ENCODE measurements around the gene RFESD. TPM values are rescaled to one million over a fixed set of nuclear protein-coding genes. Genes with fewer than 3 reads are reported as not detected.

RFESD gene
- 1.6 TPM for total RNA-seq

- peak; percentile 81 for ATAC-seq
- peak; percentile 100 for DNase-seq (ENCODE audit: low spot score)
These were observed at the start of gene RFESD for GRCh38 chr5:95646569-95647431. RFESD (plus strand) TSS chr5:95646777; CDS start chr5:95652272, 5,495 bp downstream.

GRCh38 chr5:95599252-95599651 lies 47.3 kb upstream of the RFESD start:
- DNase-seq (ENCODE audit: low spot score) (no peak), ATAC-seq (no peak)

DNA sequence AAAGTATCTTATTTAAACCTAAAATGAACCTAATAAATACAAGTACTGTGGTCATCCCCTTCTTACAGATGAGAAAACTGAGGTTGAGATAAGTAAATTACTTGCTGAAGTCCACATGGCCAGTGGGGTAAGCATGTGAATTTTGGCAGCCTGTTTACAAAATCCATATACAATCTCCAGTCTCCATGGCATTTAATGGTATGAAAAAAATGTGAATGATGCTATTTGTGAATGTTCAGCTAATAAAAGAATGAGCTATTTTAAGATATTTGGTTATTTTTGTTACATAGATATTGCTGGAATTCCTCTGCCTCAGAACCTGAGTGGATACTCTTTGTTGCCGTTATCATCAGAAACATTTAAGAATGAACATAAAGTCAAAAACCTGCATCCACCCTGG lies 46.0 kb upstream of the RFESD start:
- ATAC-seq (no peak), DNase-seq (ENCODE audit: low spot score) (no peak)

GRCh38 chr5:95605786-95606185 lies 40.8 kb upstream of the RFESD start:
- DNase-seq (ENCODE audit: low spot score) = no peak
- ATAC-seq = no peak

DNA sequence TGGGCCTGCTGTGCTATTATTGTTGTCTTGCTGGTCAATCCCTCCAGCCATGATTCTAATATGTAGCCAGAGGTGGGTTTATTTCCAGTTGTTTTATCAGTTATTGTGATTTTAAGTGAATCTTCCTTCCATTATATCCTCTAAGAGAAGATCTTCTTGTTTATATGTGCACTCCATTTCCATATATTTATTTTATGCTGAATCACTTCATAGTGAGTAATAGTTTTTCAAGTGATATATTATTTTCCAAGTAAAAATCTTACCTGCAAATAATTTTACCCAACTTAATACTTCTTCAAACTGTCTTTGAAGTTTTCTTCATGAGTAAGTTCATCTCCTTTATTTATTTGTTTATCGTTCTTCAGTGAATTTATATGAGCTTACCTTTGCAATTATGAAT lies 40.2 kb upstream of the RFESD start:
- DNase-seq (ENCODE audit: low spot score) (no peak), ATAC-seq (no peak)

GRCh38 chr5:95609711-95610110 lies 36.9 kb upstream of the RFESD start:
- peak; percentile 57 for ATAC-seq

DNA sequence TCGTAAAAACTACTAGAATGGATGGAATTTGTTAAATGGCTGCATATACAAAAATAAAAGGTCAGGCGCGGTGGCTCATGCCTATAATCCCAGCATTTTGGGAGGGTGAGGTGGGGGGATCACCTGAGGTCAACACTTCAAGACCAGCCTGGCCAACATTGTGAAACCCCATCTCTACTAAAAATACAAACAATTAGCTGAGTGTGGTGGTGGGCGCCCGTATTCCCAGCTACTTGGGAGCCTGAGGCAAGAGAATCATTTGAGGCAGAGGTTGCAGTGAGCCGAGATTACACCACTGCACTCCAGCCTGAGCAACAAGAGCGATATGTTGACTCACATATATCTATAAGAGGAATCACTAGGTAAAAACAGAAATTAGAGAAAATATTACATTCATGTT lies 36.0 kb upstream of the RFESD start:
- ATAC-seq = no peak
- DNase-seq (ENCODE audit: low spot score) = no peak

More at GRCh38 chr5:95609711-95610110, 36.9 kb upstream of the RFESD start:
- no peak for DNase-seq (ENCODE audit: low spot score)

- DNase-seq (ENCODE audit: low spot score) (no peak), ATAC-seq (no peak)
These were observed 35.2 kb upstream of the RFESD start for GRCh38 chr5:95611396-95611795.

DNA sequence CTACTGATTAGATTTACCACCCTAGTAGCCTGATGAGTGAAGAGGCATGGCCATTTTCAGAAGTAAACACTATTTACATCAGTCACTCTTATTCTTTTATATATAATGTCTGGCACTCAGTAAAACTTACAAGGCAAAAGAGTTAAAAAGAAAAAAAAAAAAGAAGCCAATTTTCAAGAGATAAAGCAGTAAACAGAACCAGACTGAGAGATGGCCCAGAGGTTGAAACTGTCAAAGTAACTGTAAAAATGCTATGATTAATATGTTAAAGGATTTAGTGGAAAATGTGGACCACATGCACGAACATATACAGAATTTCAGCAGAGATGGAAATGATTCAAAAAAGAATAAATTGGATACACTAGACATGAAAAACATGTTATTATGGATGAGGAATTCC lies 33.1 kb upstream of the RFESD start:
- ATAC-seq = no peak
- DNase-seq (ENCODE audit: low spot score) = no peak

- no peak for DNase-seq (ENCODE audit: low spot score)
- no peak for ATAC-seq
These were observed 31.5 kb upstream of the RFESD start for GRCh38 chr5:95615164-95615467.

GRCh38 chr5:95617057-95617456 lies 29.5 kb upstream of the RFESD start:
- ATAC-seq = no peak
- DNase-seq (ENCODE audit: low spot score) = no peak

DNA sequence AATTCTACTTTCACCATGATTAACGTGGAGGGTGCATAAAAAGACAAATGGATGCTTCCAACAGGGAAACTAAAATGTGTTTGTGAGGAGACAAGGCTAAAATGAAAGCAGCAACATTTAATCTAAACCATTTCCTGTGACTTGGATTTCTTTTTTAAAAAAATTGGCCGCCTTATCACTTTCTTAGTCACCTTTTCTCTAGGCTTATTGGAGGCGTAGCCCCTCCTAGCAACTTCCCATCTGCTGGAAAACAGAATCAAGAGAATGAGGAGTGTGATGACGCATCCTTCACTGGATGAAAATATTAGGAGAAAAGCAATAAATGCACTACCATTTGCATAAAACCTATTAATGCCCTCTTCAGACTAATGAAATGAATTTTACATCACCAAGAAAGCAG lies 27.5 kb upstream of the RFESD start:
- DNase-seq (ENCODE audit: low spot score) (no peak), ATAC-seq (no peak)

- DNase-seq (ENCODE audit: low spot score) = no peak
These were observed 27.0 kb upstream of the RFESD start for GRCh38 chr5:95619514-95620029.

GRCh38 chr5:95620030-95620869 lies 26.3 kb upstream of the RFESD start, which contains the start of gene GPR150:
GPR150 (plus strand) TSS chr5:95620087; CDS start chr5:95620276, 189 bp downstream.
- ATAC-seq (peak; percentile 66), DNase-seq (ENCODE audit: low spot score) (peak; percentile 58)

More at GRCh38 chr5:95619514-95620029, 27.0 kb upstream of the RFESD start:
- no peak for ATAC-seq

- ATAC-seq (peak; percentile 80), DNase-seq (ENCODE audit: low spot score) (peak; percentile 58)
These were observed 25.4 kb upstream of the RFESD start for GRCh38 chr5:95620870-95621838.

GRCh38 chr5:95621839-95622629 lies 24.5 kb upstream of the RFESD start:
- ATAC-seq (peak; percentile 1), DNase-seq (ENCODE audit: low spot score) (no peak)

GRCh38 chr5:95623706-95624105 lies 22.9 kb upstream of the RFESD start:
- no peak for DNase-seq (ENCODE audit: low spot score)
- ATAC-seq = no peak

DNA sequence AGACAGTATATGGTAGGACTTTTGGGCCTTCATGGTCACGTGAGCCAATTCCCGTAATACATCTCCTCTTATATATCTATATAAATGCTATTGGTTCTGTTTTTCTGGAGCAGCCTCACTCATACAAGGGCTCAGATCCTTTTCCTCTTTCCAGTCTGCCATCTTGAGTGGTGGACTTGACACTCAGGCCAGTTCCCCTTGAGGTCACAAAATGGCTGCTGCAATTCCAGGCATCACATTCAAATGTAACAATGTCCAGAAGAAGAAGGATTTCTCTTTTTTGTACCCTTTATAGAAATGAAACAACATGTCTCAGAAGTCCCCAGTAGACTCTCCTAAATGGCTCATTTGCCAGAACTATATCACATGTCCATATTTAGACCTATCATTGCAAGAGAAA lies 22.2 kb upstream of the RFESD start:
- no peak for DNase-seq (ENCODE audit: low spot score)
- no peak for ATAC-seq

DNA sequence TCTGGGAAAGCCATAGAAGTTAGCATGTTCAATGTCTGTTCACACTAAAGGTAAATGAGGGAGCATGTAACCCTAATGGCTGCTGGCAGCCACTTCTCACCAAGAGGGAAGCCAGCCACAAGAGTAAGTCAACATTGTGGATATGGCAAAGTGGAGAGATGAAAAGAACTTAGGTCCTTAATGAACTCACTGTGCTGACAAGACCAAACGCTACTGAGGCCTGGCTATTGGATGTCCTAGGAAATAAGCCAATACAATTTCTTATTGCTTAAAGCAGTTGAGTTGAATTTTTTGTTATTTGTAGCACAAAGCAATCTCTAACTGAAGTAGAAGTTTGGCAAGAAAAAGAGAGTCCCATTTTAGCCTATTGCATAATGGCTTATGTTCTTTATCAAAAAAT lies 19.9 kb upstream of the RFESD start:
- no peak for ATAC-seq
- no peak for DNase-seq (ENCODE audit: low spot score)

Measured in left lobe of liver (tissue), 2 donors.